Lung (tissue), 12 donors: ENCODE data around the gene MYBL2. TPM values are rescaled to one million over a fixed set of nuclear protein-coding genes. Genes with fewer than 3 reads are reported as not detected.

Experiments
- ATAC-seq: fragments of 200-7000 bp; cut with Tn5 transposase; one replicate; pipeline ENCODE4 v1.9.1; 2020; ENCODE audit warnings: moderate number of reproducible peaks; ENCODE audit not compliant: insufficient read depth, low FRiP score
- DNase-seq, 3 donors: peaks; one replicate each; pipeline ENCODE4 v3.0.0-alpha.2; 2013 to 2017
- H3K27ac ChIP-seq, 2 donors: one replicate each; pipeline ENCODE4 v1.5.1; 2013; ENCODE audit warnings: mild to moderate bottlenecking in 2 of 2, moderate library complexity in 2 of 2, control low read depth in 1 of 2, inconsistent platforms in 1 of 2, low read depth in 1 of 2, low read length in 1 of 2
- H3K27me3 ChIP-seq, 3 donors: one replicate each; pipeline ENCODE4 v1.5.1; 2013; ENCODE audit warnings: low read length in 2 of 3; ENCODE audit not compliant: control insufficient read depth in 3 of 3, insufficient read depth in 3 of 3
- H3K36me3 ChIP-seq, 4 donors: one replicate each; pipeline ENCODE4 v1.5.1; 2013; ENCODE audit warnings: low read length in 4 of 4, mild to moderate bottlenecking in 1 of 4, moderate library complexity in 1 of 4; ENCODE audit not compliant: control insufficient read depth in 4 of 4, insufficient read depth in 4 of 4
- H3K4me1 ChIP-seq, 5 donors: one replicate each; pipeline ENCODE4 v1.5.1; 2013; ENCODE audit warnings: low read length in 5 of 5, mild to moderate bottlenecking in 2 of 5, moderate library complexity in 1 of 5; ENCODE audit not compliant: control insufficient read depth in 5 of 5, insufficient read depth in 5 of 5
- H3K4me3 ChIP-seq: one replicate; pipeline ENCODE4 v1.5.1; 2013; ENCODE audit warnings: mild to moderate bottlenecking, control low read depth, moderate library complexity
- H3K9ac ChIP-seq, 2 donors: one replicate each; pipeline ENCODE4 v1.5.1; 2013; ENCODE audit warnings: low read length in 2 of 2, control low read depth in 1 of 2; ENCODE audit not compliant: insufficient read depth in 1 of 2
- H3K9me3 ChIP-seq, 4 donors: one replicate each; pipeline ENCODE4 v1.5.1; 2013; ENCODE audit warnings: low read length in 3 of 4, mild to moderate bottlenecking in 1 of 4, moderate library complexity in 1 of 4; ENCODE audit not compliant: control insufficient read depth in 4 of 4, insufficient read depth in 3 of 4
- WGBS, 2 donors: extraction: QIAGEN DNeasy Blood & Tissue Kit; methylation state at CpG; one replicate each; pipeline ENCODE4 v1.1.7; 2013; 5-methylcytosine and 5-hydroxymethylcytosine counted together
- polyA plus RNA-seq, 2 donors: library from polyadenylated mRNA; stranded (reverse); fragments of 200-250 nt; gene quantifications; one replicate each; pipeline ENCODE4 v1.2.1, GENCODE V29; 2013
- total RNA-seq, 2 donors: library from RNA; depleted of rRNA in 1 of 2; stranded (reverse); fragments of >200 nt in 1 of 2; gene quantifications; one replicate each; pipeline ENCODE4 v1.2.1, GENCODE V29; 2014 to 2021
- TF ChIP-seq, protein P1 (sequence below): IDR thresholded peaks from 2 replicates; pipeline ENCODE4 v1.5.1; 2012; ENCODE audit warnings: mild to moderate bottlenecking; ENCODE audit errors: control extremely low read depth, extremely low read depth
- donor health status: control.
- donor health status: control.
- donor health status: Bipolar disorder and iron deficiency.
- donor health status: healthy.
- donor health status: DM: yes; HTN: yes; CAD: no.

MYBL2 gene
- total and polyA plus RNA-seq, 4 donors, result 2.1 to 4.7 (median 3.3) TPM

DNA sequence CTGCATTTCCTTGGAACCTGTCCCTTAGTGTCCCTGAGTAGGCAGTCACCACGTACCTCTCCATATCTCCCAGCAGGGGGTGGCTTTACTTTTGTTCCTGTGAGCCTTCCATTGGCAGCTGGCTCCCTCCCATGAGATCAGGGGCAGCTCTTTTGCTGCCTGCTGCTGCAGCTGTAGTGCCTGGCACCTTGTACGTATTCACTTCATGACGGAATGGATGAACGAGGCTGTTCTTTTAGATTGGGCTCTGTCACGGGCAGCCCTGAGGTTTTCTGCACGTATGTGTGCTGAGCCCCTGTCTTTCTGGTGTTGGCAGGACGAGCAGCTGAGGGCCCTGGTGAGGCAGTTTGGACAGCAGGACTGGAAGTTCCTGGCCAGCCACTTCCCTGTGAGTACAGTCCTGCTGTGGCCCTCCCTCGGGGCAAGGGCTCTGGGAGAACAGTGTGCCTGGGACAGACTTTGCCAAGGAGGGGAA is 14.6 kb downstream of the MYBL2 start:
- ATAC-seq (no peak), DNase-seq (no peak)
- no peaks in the 10 kb centered on the region for H3K27me3 ChIP-seq
- no peak overlapping the region for H3K9ac ChIP-seq
- H3K4me1 ChIP-seq, result no peaks in the 10 kb centered on the region
- no peak overlapping the region for H3K27ac ChIP-seq
- no peaks in the 10 kb centered on the region for H3K36me3 ChIP-seq
- 80 to 84% methylated on average over 8 of the region's 8 CpGs for WGBS, 2 donors
- TF ChIP-seq, protein P1, sequence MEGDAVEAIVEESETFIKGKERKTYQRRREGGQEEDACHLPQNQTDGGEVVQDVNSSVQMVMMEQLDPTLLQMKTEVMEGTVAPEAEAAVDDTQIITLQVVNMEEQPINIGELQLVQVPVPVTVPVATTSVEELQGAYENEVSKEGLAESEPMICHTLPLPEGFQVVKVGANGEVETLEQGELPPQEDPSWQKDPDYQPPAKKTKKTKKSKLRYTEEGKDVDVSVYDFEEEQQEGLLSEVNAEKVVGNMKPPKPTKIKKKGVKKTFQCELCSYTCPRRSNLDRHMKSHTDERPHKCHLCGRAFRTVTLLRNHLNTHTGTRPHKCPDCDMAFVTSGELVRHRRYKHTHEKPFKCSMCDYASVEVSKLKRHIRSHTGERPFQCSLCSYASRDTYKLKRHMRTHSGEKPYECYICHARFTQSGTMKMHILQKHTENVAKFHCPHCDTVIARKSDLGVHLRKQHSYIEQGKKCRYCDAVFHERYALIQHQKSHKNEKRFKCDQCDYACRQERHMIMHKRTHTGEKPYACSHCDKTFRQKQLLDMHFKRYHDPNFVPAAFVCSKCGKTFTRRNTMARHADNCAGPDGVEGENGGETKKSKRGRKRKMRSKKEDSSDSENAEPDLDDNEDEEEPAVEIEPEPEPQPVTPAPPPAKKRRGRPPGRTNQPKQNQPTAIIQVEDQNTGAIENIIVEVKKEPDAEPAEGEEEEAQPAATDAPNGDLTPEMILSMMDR, result no peak
- no peaks in the 10 kb centered on the region for H3K9me3 ChIP-seq
- H3K4me3 ChIP-seq, result no peak overlapping the region

DNA sequence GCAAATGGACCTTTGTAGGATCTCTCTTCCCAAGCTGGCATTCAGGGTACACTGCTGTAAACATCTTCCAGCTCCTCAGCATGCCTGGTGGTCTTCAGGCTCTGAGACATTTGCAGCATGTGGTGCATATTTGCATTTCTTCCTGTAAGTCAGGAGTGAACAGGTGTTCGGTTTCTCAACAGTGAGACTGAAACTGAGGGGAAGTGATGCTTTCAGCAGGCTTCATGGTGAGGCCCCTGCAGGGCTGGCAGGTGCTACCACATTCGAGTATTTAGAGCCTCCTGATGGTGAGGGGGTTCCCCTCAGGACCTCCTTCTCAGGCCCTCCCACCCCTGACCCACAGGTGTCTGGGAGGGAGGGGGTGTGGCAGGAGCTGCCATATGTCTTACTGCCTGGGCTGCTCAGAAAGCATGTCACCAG is 15.1 kb downstream of the MYBL2 start:
- TF ChIP-seq, protein P1, result no peak
- ATAC-seq (peak; percentile 11), DNase-seq (no peak)
- WGBS, 2 donors, result 43 to 61% methylated on average over 2 of the region's 2 CpGs
- H3K4me3 ChIP-seq, result no peak overlapping the region
- no peaks in the 10 kb centered on the region for H3K4me1 ChIP-seq
- no peak overlapping the region for H3K27ac ChIP-seq
- H3K9ac ChIP-seq, result no peak overlapping the region
- no peaks in the 10 kb centered on the region for H3K9me3 ChIP-seq
- H3K27me3 ChIP-seq, result no peaks in the 10 kb centered on the region
- H3K36me3 ChIP-seq, result no peaks in the 10 kb centered on the region

DNA sequence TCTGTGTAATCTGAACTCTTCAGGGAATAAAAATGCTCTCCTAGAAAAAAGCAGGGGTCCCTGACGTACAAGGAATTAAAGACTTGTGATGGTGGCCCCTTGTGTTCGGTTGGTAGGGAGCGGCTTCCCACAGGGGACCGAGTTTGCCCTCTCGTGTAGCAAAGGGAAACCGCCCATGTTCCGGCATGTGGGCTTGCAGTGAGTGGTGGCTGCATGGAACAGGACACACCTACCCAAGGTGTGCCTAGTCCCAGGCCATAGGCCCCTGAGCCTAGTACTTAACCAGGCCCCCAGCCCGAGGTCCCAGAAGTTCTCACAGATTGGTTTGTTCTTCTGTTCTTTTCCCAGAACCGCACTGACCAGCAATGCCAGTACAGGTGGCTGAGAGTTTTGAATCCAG is 15.5 kb downstream of the MYBL2 start:
- Histone ChIP-seq H3K9me3 (no peaks in the 10 kb centered on the region), H3K4me1 (no peaks in the 10 kb centered on the region), H3K4me3 (no peak overlapping the region), H3K27me3 (no peaks in the 10 kb centered on the region), H3K27ac (no peak overlapping the region), H3K9ac (no peak overlapping the region), H3K36me3 (no peaks in the 10 kb centered on the region)
- ATAC-seq, result no peak
- WGBS, 2 donors, result 94 to 97% methylated on average over 9 of the region's 9 CpGs
- TF ChIP-seq, protein P1, result no peak
- DNase-seq, result no peak

DNA sequence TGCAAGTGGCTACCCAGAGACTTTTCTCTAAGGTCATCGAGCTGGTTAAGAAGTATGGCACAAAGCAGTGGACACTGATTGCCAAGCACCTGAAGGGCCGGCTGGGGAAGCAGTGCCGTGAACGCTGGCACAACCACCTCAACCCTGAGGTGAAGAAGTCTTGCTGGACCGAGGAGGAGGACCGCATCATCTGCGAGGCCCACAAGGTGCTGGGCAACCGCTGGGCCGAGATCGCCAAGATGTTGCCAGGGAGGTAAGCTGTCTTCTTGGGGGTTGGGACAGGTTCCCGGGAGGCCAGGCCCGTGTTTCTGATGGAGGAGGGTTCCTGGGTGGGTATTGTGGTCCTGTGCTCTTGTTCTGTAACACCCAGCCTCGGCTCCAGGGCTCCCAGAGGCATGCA is 19.9 kb downstream of the MYBL2 start:
- Histone ChIP-seq H3K4me1 (no peaks in the 10 kb centered on the region), H3K27ac (no peak overlapping the region), H3K4me3 (no peak overlapping the region), H3K9me3 (no peaks in the 10 kb centered on the region), H3K27me3 (no peaks in the 10 kb centered on the region), H3K36me3 (no peaks in the 10 kb centered on the region), H3K9ac (no peak overlapping the region)
- ATAC-seq (no peak), DNase-seq (no peak)
- TF ChIP-seq, protein P1, result no peak
- WGBS, 2 donors, result 96 to 98% methylated on average over 13 of the region's 13 CpGs
